ENCODE results near the gene KDM3B. TPM values are rescaled to one million over a fixed set of nuclear protein-coding genes. Genes with fewer than 3 reads are reported as not detected.
A peak's percentile ranks its signal among the peaks of the same experiment; 100 is the strongest.

KDM3B gene
- total and polyA plus RNA-seq, 9 of the 15 experiments (the other 6 are each of a cell fraction or from before 2014, with no cell fraction given): 13.8 to 62.8 (median 41.9) TPM

DNA sequence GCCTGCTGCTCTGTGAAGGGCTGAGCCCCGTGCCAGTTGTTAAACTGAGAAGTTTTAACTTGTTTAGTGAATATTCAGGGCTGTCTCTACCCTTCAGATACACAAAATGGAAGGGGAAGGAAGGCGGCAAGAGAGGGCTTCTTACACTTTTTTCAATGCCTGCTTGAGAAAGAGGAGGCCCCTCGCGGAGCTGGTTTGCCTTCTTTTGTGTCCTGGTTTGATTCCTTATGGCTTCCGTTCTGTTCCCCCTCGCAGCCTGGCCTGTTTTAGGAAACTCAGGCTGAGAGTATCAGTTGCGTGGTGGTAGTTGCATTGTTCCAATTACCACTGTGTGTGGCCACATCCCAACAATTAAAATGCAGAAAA is 13.4 kb upstream of the KDM3B start (continued):
- TF ChIP-seq, protein P1, sequence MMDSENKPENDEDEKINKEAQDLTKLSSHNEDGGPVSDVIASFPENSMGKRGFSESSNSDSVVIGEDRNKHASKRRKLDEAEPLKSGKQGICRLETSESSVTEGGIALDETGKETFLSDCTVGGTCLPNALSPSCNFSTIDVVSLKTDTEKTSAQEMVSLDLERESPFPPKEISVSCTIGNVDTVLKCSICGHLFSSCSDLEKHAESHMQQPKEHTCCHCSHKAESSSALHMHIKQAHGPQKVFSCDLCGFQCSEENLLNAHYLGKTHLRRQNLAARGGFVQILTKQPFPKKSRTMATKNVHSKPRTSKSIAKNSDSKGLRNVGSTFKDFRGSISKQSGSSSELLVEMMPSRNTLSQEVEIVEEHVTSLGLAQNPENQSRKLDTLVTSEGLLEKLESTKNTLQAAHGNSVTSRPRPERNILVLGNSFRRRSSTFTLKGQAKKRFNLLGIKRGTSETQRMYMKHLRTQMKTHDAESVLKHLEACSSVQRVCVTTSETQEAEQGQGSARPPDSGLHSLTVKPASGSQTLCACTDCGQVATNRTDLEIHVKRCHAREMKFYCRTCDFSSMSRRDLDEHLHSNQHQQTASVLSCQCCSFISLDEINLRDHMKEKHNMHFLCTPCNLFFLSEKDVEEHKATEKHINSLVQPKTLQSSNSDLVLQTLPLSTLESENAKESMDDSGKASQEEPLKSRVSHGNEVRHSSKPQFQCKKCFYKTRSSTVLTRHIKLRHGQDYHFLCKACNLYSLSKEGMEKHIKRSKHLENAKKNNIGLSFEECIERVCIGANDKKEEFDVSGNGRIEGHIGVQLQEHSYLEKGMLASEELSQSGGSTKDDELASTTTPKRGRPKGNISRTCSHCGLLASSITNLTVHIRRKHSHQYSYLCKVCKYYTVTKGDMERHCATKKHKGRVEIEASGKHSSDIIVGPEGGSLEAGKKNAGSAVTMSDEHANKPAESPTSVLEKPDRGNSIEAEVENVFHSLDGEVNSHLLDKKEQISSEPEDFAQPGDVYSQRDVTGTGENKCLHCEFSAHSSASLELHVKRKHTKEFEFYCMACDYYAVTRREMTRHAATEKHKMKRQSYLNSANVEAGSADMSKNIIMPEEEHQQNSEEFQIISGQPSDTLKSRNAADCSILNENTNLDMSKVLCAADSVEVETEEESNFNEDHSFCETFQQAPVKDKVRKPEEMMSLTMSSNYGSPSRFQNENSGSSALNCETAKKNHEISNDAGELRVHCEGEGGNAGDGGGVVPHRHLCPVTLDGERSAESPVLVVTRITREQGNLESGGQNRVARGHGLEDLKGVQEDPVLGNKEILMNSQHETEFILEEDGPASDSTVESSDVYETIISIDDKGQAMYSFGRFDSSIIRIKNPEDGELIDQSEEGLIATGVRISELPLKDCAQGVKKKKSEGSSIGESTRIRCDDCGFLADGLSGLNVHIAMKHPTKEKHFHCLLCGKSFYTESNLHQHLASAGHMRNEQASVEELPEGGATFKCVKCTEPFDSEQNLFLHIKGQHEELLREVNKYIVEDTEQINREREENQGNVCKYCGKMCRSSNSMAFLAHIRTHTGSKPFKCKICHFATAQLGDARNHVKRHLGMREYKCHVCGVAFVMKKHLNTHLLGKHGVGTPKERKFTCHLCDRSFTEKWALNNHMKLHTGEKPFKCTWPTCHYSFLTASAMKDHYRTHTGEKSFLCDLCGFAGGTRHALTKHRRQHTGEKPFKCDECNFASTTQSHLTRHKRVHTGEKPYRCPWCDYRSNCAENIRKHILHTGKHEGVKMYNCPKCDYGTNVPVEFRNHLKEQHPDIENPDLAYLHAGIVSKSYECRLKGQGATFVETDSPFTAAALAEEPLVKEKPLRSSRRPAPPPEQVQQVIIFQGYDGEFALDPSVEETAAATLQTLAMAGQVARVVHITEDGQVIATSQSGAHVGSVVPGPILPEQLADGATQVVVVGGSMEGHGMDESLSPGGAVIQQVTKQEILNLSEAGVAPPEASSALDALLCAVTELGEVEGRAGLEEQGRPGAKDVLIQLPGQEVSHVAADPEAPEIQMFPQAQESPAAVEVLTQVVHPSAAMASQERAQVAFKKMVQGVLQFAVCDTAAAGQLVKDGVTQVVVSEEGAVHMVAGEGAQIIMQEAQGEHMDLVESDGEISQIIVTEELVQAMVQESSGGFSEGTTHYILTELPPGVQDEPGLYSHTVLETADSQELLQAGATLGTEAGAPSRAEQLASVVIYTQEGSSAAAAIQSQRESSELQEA (IDR thresholded peaks at IDR 0.05; ENCODE audit: low read depth): peak; percentile 64
- TF ChIP-seq ZC3H4 (CRISPR knock-in tag; IDR thresholded peaks at IDR 0.05; ENCODE audit: borderline replicate concordance): 0 out of 2 replicates have a peak, but pooled peaks have one; percentile 92
- TF ChIP-seq SP1 (CRISPR knock-in tag; IDR thresholded peaks at IDR 0.05): peak; percentile 16; the same call in 1 of the 2 replicates
- TF ChIP-seq ZNF592 (IDR thresholded peaks at IDR 0.05): 0 out of 2 replicates have a peak, but pooled peaks have one; percentile 22
- no peak for TF ChIP-seq USF1 (CRISPR knock-in tag; IDR thresholded peaks at IDR 0.05)
- no peak; a peak in 1 of 4 replicates for TF ChIP-seq SIN3A (IDR thresholded peaks at IDR 0.05; ENCODE audit: borderline replicate concordance in 2 of 2, control insufficient read depth in 1 of 2, low read depth in 2 of 2, low read length in 2 of 2)
- TF ChIP-seq SMAD3 (CRISPR knock-in tag; conservative IDR thresholded peaks at IDR 0.05): no peak
- no peak for TF ChIP-seq TAL1 (IDR thresholded peaks at IDR 0.05)
- no peak for TF ChIP-seq ZNF184 (CRISPR knock-in tag; IDR thresholded peaks at IDR 0.05)
- no peak for TF ChIP-seq CCNT2 (IDR thresholded peaks at IDR 0.05; ENCODE audit: borderline replicate concordance, extremely low read depth, insufficient read length, low read depth, low read length)
